HepG2 (cell line): ENCODE results near the gene FAIM2. TPM values are rescaled to one million over a fixed set of nuclear protein-coding genes. Genes with fewer than 3 reads are reported as not detected.

Experiments used
- ATAC-seq: fragments of 200-7000 bp; cut with Tn5 transposase; 3 replicates; pipeline ENCODE4 v1.9.1; 2020; ENCODE audit warnings: mild to moderate bottlenecking, moderate library complexity
- BruUV-seq: library from RNA; stranded (reverse); fragments of 400-500 nt; replicated peaks from 2 replicates; lab custom pipeline; 2021; lab: Mats Ljungman, UMichigan
- CTCF ChIA-PET: fragments of 300-600 bp; formaldehyde crosslinking; extraction: SDS; loops from one replicate; lab custom pipeline; 2021; ENCODE audit warnings: low total read pairs, inconsistent platforms, low intra/inter-chr PET ratio; lab: Yijun Ruan, JAX
- POLR2A ChIA-PET: fragments of 350-600 bp; sonication (Branson Sonifier 250); formaldehyde crosslinking; loops from one replicate; lab custom pipeline; 2020; ENCODE audit warnings: antibody characterized with exemption, inconsistent platforms; lab: Yijun Ruan, JAX
- DNase-seq: peaks from one replicate; pipeline ENCODE4 v3.0.0-alpha.2; 2015; ENCODE audit warnings: low spot score
- FAIRE-seq: peaks from 3 replicates; lab custom pipeline; 2011; peaks lifted over from hg19 to GRCh38; lab: Jason Lieb, UNC
- H2AFZ ChIP-seq: one replicate; pipeline ENCODE4 v1.6.1; 2011; ENCODE audit warnings: low read length, inconsistent platforms
- H3K27ac ChIP-seq: fragments of 300-600 bp; 3 replicates; pipeline ENCODE4 v1.8.0; 2011; ENCODE audit warnings: mixed run types, mild to moderate bottlenecking, mixed read lengths, low read length, inconsistent platforms; ENCODE audit not compliant: insufficient read depth; ENCODE audit errors: extremely low read length
- H3K27me3 ChIP-seq, 2 experiments: fragments of 200-600 bp in 1 of 2; 2 replicates in 1 of 2; 3 replicates in 1 of 2; pipeline versions ENCODE4 v1.6.0 to v1.8.0; 2011; ENCODE audit warnings: low read length in 2 of 2, mild to moderate bottlenecking in 2 of 2, moderate library complexity in 2 of 2, inconsistent platforms in 1 of 2; ENCODE audit not compliant: insufficient read depth in 2 of 2, control insufficient read depth in 1 of 2
- H3K36me3 ChIP-seq, 2 experiments: fragments of 200-600 bp in 1 of 2; replicated peaks in 1 of 2; 2 replicates in 1 of 2; 3 replicates in 1 of 2; pipeline versions ENCODE4 v1.5.1 to v1.8.0; 2011; ENCODE audit warnings: low read length in 2 of 2, inconsistent platforms in 1 of 2; ENCODE audit not compliant: insufficient read depth in 2 of 2, control insufficient read depth in 1 of 2
- H3K4me1 ChIP-seq: 2 replicates; pipeline ENCODE4 v1.5.1; 2012; ENCODE audit warnings: low read length, inconsistent platforms; ENCODE audit not compliant: insufficient read depth
- H3K4me2 ChIP-seq: 2 replicates; pipeline ENCODE4 v1.6.0; 2011; ENCODE audit warnings: low read depth, low read length, inconsistent platforms
- H3K4me3 ChIP-seq, 3 experiments: fragments of 200-600 bp in 1 of 3; sonication (generic), shearing (Covaris generic) in 1 of 3; replicated peaks in 1 of 3; 2 replicates each; pipeline ENCODE4 v1.5.1; 2011 to 2016; ENCODE audit warnings: low read length in 3 of 3, inconsistent platforms in 2 of 3, low read depth in 2 of 3, mild to moderate bottlenecking in 2 of 3, control low read depth in 1 of 3, mixed read lengths in 1 of 3; ENCODE audit not compliant: insufficient read depth in 1 of 3
- H3K79me2 ChIP-seq: one replicate; pipeline ENCODE4 v1.6.1; 2011; ENCODE audit warnings: low read length, inconsistent platforms; ENCODE audit not compliant: insufficient read depth
- H3K9ac ChIP-seq: 2 replicates; pipeline ENCODE4 v1.6.0; 2011; ENCODE audit warnings: mild to moderate bottlenecking, low read depth, low read length, inconsistent platforms; ENCODE audit not compliant: insufficient read depth
- H3K9me3 ChIP-seq: 2 replicates; pipeline ENCODE4 v1.5.1; 2012; ENCODE audit warnings: mild to moderate bottlenecking, low read length
- H4K20me1 ChIP-seq: 2 replicates; pipeline ENCODE4 v1.6.0; 2011; ENCODE audit warnings: inconsistent platforms, mild to moderate bottlenecking, low read length, moderate library complexity; ENCODE audit not compliant: insufficient read depth
- ATF5 ChIP-seq: sonication (generic); formaldehyde crosslinking; IDR thresholded peaks from 2 replicates; pipeline ENCODE4 v1.4.0; 2020; ENCODE audit warnings: mild to moderate bottlenecking, low read depth, missing genetic modification reagents
- CBX5 ChIP-seq: sonication (generic); formaldehyde crosslinking; IDR thresholded peaks from 2 replicates; pipeline ENCODE4 v1.4.0; 2020; ENCODE audit warnings: missing genetic modification reagents, borderline replicate concordance
- CCAR2 ChIP-seq: fragments of 200-400 bp; formaldehyde crosslinking; optimal IDR thresholded peaks from 2 replicates; pipeline ENCODE3; 2018; ENCODE audit warnings: low read depth, mild to moderate bottlenecking, low read length, moderate library complexity
- FOSL1 ChIP-seq: sonication (generic); formaldehyde crosslinking; IDR thresholded peaks from 2 replicates; pipeline ENCODE4 v1.9.0; 2021; ENCODE audit warnings: missing genetic modification reagents, borderline replicate concordance
- FOXM1 ChIP-seq: sonication (generic); formaldehyde crosslinking; IDR thresholded peaks from 2 replicates; pipeline ENCODE4 v1.5.0; 2020; ENCODE audit warnings: missing genetic modification reagents
- GMEB2 ChIP-seq: IDR thresholded peaks from 2 replicates; pipeline ENCODE4 v1.6.1; 2016; ENCODE audit warnings: missing biosample characterization, missing genetic modification reagents, low read depth
- HDAC1 ChIP-seq: sonication (generic); formaldehyde crosslinking; IDR thresholded peaks from 2 replicates; pipeline ENCODE4 v1.5.1; 2020; ENCODE audit warnings: mild to moderate bottlenecking, missing genetic modification reagents
- KDM4B ChIP-seq: sonication (generic); formaldehyde crosslinking; IDR thresholded peaks from 2 replicates; pipeline ENCODE4 v1.4.0; 2020; ENCODE audit warnings: missing genetic modification reagents
- KLF13 ChIP-seq: sonication (generic); formaldehyde crosslinking; IDR thresholded peaks from 2 replicates; pipeline ENCODE4 v1.4.0; 2020; ENCODE audit warnings: mild to moderate bottlenecking, missing genetic modification reagents
- MXD4 ChIP-seq: IDR thresholded peaks from 2 replicates; pipeline ENCODE4 v1.6.1; 2016; ENCODE audit warnings: mild to moderate bottlenecking, missing biosample characterization, missing genetic modification reagents
- NFATC3 ChIP-seq: sonication (generic); formaldehyde crosslinking; IDR thresholded peaks from 2 replicates; pipeline ENCODE4 v1.5.1; 2020; ENCODE audit warnings: mild to moderate bottlenecking, missing genetic modification reagents
- NR2F2 ChIP-seq: IDR thresholded peaks from 2 replicates; pipeline ENCODE4 v1.6.1; 2012; ENCODE audit warnings: low read depth, inconsistent platforms, borderline replicate concordance
- PAWR ChIP-seq: sonication (generic); formaldehyde crosslinking; IDR thresholded peaks from 2 replicates; pipeline ENCODE4 v1.4.0; 2020; ENCODE audit warnings: missing genetic modification reagents, mild to moderate bottlenecking, borderline replicate concordance
- RBFOX2 ChIP-seq: fragments of 200-400 bp; formaldehyde crosslinking; IDR thresholded peaks from 2 replicates; pipeline ENCODE4 v1.6.1; 2017; ENCODE audit warnings: low read depth, mild to moderate bottlenecking, low read length
- ZNF12 ChIP-seq: sonication (generic); formaldehyde crosslinking; IDR thresholded peaks from 2 replicates; pipeline ENCODE4 v1.5.0; 2020; ENCODE audit warnings: missing genetic modification reagents
- ZNF382 ChIP-seq: sonication (generic); formaldehyde crosslinking; IDR thresholded peaks from 2 replicates; pipeline ENCODE4 v1.5.0; 2020; ENCODE audit warnings: missing genetic modification reagents, mild to moderate bottlenecking, borderline replicate concordance
- ZNF446 ChIP-seq: sonication (generic); formaldehyde crosslinking; IDR thresholded peaks from 2 replicates; pipeline ENCODE4 v1.5.0; 2020; ENCODE audit warnings: mild to moderate bottlenecking, missing genetic modification reagents
- ZNF562 ChIP-seq: sonication (generic); formaldehyde crosslinking; IDR thresholded peaks from 2 replicates; pipeline ENCODE4 v1.8.0; 2022; ENCODE audit warnings: missing genetic modification reagents, borderline replicate concordance
- ZNF563 ChIP-seq: sonication (generic); formaldehyde crosslinking; IDR thresholded peaks from 2 replicates; pipeline ENCODE4 v1.8.0; 2022; ENCODE audit warnings: mild to moderate bottlenecking, moderate library complexity, missing genetic modification reagents
- ZSCAN9 ChIP-seq: IDR thresholded peaks from 2 replicates; pipeline ENCODE4 v1.6.1; 2016; ENCODE audit warnings: borderline replicate concordance
- WGBS: methylation state at CpG from one replicate; pipeline ENCODE4 v1.1.6; 2017; ENCODE audit warnings: low lambda C conversion rate; 5-methylcytosine and 5-hydroxymethylcytosine counted together
- in situ Hi-C: cut with HindIII; loops from 2 replicates; pipeline ENCODE4 v1.10.0; 2017; ENCODE audit warnings: low pct_unique_long_range_greater_than_20kb; ENCODE audit not compliant: extremely low pct_ligation_motif_present
- intact Hi-C: fragments of 100-400 bp; cut with micrococcal nuclease; formaldehyde crosslinking; loops from one replicate; pipeline ENCODE4 v1.10.0; 2022; ENCODE audit not compliant: unreplicated experiment
- polyA plus RNA-seq, 8 experiments: library from polyadenylated mRNA; depleted of rRNA in 3 of 8; stranded (reverse) in 7 of 8; unstranded in 1 of 8; fragments of >200 nt; fragmentation: Illumina TruSeq in 4 of 8; extraction: Trizol in 4 of 8; gene quantifications; 2 replicates each; pipeline versions ENCODE4 v1.2.1 to v1.2.3, GENCODE V29; 2011 to 2016; ENCODE audit warnings: low read depth in 4 of 8, missing spikeins in 1 of 8, mixed read lengths in 1 of 8; ENCODE audit not compliant: insufficient read depth in 1 of 8
- total RNA-seq, 5 experiments: library from RNA; depleted of rRNA; stranded (reverse); fragments of >200 nt; fragmentation: Illumina TruSeq; extraction: Trizol; gene quantifications; 2 replicates each; pipeline ENCODE4 v1.2.3, GENCODE V29; 2016; ENCODE audit warnings: low read depth in 1 of 5
- TF ChIP-seq, protein P1 (sequence below): sonication (generic); formaldehyde crosslinking; IDR thresholded peaks from 2 replicates; pipeline ENCODE4 v1.5.0; 2020; ENCODE audit warnings: missing genetic modification reagents

Gene FAIM2
- total and polyA plus RNA-seq, 2 of the 13 experiments (the other 11 are each of a cell fraction or from before 2014, with no cell fraction given): not detected

- TF ChIP-seq RBFOX2: no peak
- TF ChIP-seq FOSL1: no peak
- no peak for TF ChIP-seq PAWR (CRISPR knock-in tag)
- no peak for TF ChIP-seq NR2F2
- no peak for TF ChIP-seq MXD4 (CRISPR knock-in tag)
- TF ChIP-seq ZNF562 (CRISPR knock-in tag): no peak
- TF ChIP-seq, protein P1, sequence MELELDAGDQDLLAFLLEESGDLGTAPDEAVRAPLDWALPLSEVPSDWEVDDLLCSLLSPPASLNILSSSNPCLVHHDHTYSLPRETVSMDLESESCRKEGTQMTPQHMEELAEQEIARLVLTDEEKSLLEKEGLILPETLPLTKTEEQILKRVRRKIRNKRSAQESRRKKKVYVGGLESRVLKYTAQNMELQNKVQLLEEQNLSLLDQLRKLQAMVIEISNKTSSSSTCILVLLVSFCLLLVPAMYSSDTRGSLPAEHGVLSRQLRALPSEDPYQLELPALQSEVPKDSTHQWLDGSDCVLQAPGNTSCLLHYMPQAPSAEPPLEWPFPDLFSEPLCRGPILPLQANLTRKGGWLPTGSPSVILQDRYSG (CRISPR knock-in tag): no peak
- no peak for TF ChIP-seq KLF13
- TF ChIP-seq CCAR2: no peak
- no peak for TF ChIP-seq FOXM1
- TF ChIP-seq HDAC1 (CRISPR knock-in tag): no peak
- no peak for TF ChIP-seq GMEB2 (CRISPR knock-in tag)
These were observed 78.8 kb downstream of the FAIM2 start (continued) for GRCh38 chr12:49824895-49825294.

DNA sequence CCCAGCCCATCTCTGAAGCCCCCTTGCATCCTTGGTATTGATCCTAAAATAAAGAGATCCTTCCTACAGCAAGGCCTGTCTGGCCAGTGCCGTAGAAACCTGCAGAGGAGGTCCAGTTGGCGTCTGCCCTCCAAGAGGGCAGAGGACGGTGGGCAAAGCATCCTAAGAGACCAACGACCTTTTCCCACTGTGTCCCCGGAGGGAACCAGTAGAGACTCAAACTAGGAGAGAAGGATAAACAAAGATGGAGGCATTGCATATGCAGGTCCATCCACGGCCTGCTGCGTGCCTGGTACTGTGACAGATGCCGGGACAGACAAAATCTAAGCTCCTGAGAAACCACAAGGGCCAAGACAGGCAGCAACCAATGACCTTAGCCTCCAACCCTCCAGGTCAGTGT lies 79.3 kb downstream of the FAIM2 start:
- DNase-seq: no peak
- H3K9ac ChIP-seq: no peak overlapping the region
- no peak overlapping the region for H3K4me3 ChIP-seq
- H2AFZ ChIP-seq: no peak overlapping the region
- peaks cover 14% of the 10 kb centered on the region for H4K20me1 ChIP-seq
- no TSS peak for BruUV-seq
- POLR2A ChIA-PET: no interaction called here
- no peaks in the 10 kb centered on the region for H3K9me3 ChIP-seq
- TF ChIP-seq ZNF563 (CRISPR knock-in tag) (no peak), KDM4B (CRISPR knock-in tag) (no peak), ZNF382 (no peak), ZSCAN9 (no peak), ZNF446 (CRISPR knock-in tag) (no peak), ATF5 (no peak), ZNF12 (CRISPR knock-in tag) (no peak), CBX5 (CRISPR knock-in tag) (no peak), NFATC3 (CRISPR knock-in tag) (no peak)
- TF ChIP-seq, all 625 proteins: peak for 0
- ATAC-seq (no peak), FAIRE-seq (no peak)
- Histone ChIP-seq H3K79me2 (peaks cover 30% of the 10 kb centered on the region), H3K4me1 (peaks cover 62% of the 10 kb centered on the region), H3K4me2 (no peak overlapping the region), H3K27me3 (no peaks in the 10 kb centered on the region; a peak in 1 of 5 replicates), H3K27ac (no peak overlapping the region), H3K36me3 (peaks cover 0 to 4% of the 10 kb centered on the region in 2 experiments; a peak in 1 of 5 replicates)
- intact Hi-C loops (no loop called here), in situ Hi-C loops (no loop called here)
- CTCF ChIA-PET: no interaction called here
- 95% methylated on average over 8 of the region's 8 CpGs for WGBS
